SW 1271 (cell line): ENCODE results near the gene NBAS.
"Not testable (repeated sequence)": the region's sequence is repeated elsewhere in the genome, so short reads cannot be mapped to it uniquely, and the experiment has no call there.

ENCODE experiments used
- DNase-seq, 2 experiments: peaks; one replicate each; lab custom pipeline; 2025; lab: John Stamatoyannopoulos, UW

NBAS gene

DNA sequence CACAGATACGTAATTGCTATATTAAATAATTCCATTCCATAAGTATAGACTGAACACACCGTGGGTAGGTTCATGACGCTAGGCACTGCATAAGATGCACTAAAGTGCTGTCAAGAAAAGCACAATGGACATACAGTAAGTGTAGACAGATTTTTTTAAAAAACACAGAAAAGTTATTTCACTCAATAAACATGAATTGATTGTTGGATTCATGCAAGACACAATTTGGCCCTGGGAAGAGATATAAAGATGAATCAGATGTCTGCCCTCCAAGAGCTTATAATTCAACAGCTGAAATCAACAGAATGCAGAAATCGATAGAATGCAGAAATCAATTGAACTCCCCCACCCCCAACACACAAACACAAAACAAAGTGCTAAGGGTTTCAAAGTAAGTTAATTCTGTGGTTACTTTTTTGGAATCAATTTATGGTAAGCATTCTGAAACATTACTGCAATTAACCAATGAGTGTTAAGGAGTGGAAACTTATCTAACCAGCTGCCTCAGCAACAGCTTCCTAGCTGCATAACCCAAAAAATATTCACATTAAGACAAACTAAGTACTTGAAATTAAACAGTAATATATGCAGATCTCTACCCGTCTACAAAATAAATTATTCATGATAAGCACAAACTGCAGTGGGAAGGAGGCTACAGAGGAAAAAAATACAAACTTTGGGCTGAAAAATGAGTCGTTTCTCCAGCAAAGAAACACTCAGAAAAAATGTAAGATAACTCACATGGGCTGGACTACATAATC, 1.6 kb downstream of the NBAS start:
- no peak for DNase-seq

DNA sequence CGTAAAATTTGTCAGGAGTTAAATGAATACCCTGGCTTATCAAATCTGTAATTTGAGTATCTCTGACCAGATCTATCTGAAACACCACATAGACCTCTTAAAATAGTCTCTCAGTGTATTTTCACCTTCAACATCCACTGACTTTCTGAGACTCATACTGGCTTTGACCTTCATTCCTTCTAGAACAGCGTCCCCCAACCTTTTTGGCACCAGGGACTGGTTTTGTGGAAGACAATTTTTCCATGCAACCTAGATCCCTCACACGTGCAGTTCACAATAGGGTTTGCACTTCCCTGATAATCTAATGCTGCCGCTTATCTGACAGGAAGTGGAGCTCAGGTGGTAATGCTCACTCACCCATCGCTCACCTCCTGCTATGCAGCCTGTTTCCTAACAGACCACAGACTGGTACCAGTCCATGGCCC, 3.2 kb downstream of the NBAS start:
- no peak for DNase-seq

DNA sequence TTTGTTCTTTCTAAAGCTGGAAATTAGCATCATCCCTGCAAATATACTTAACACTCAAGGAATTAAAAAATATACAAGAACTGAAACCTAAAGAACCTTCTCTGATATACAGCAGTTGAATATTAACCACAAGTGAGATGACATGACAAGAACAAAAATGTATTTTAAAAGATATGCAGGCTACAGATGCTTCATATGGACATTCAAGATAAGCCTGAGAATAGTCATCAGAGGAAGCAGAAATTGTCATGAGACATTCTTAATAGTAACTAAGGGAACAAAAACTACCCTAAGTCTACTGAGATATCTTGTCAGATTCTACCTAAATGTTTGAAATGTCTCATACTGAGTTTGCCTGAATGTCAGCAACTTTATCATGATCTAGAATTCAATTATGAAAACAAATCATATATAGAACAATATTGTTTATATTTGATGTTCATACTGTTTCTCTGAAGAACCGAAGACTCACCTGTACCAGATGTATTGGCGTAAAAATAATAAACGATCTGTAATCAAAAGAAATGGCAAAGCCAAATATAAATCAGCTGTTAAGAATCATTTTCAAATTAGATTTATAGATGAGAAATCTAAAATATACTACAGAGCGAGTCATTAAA, 4.7 kb downstream of the NBAS start:
- DNase-seq, result no peak

DNA sequence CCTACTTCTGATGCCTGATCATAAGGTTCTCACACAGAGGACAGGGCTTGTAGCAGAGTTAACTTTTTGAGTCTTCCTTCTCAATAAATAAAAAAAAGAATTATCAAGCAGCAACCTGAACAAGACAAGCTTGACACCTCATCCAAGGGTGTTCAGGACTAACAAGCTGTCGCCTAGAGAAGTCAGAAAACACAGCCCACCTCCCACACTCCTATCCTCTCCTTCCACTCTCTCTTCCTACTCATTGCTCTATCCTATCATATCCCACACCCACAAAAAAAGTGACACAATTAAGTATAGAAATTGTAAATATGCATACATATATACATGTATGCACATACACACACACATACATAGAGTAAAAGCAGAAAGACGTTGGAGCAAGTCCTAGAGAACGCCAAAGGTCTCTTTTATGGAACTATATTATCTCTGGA, 5.4 kb downstream of the NBAS start:
- no peak for DNase-seq

DNA sequence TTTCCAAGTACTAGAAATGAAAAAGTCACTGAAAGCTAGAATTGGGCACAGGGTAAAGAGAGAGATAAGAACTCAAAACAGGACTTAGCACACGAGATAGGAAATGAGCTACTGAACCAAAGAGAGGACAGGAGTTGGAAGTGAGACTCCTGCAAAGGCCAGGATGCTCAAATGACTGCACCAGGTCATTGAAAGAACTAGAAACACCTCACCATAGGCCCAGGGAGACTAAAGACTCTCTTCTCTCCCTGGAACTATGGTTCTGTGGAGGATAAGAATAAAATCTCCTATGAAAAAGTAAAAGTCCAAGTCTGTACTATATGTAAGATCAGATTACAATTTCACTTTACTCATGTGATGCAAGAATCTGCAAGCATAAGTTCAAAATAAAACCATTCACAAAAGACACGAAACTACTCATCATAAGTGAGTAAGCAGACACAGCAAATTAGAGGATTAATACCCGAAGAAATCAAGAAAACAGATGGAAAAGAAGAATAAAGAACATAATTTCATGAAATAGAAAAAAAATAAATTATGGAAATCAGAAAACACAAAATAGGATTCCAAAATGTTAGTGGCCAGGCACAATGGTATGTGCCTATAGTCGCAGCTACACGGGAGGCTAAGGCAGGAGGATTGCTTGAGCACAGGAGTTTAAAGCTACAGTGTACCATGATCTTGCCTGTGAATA, 6.5 kb downstream of the NBAS start:
- DNase-seq, result no peak

DNA sequence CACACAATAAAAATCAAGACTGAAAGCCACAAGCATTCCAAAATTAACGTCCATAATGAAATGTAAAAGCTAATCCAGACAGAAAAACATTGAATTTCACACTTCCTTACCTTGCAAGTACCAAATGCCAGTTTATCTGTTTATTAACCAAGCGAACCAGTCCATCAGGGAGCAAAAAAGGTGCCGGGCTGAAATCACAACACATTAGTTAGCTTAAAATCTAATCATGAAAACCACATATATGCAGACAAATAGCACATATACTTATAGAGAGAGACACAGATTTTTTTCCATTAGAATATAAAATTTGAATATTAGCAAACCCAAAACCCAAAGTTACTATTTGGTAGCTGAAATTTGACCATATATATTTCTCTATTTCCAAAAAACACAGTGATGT, 7.2 kb downstream of the NBAS start:
- no peak for DNase-seq

DNA sequence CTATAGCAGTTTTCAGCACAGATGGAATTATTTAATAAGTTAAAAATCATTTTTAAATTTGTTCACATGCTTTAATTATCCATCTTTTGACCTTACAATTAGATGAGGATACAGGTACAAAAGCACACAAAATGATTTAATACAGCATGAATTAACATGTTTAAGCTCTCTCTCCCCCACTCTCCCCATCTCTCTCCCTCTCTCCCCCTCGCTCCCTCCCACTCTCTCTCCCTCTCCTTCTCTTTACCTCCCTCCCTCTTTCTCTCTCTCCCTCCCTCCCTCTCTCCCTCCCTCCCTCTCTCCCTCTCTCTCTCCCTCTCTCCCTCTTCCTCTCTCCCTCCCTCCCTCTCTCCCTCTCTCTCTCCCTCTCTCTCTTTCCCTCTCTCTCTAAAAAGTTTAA, 7.6 kb downstream of the NBAS start:
- DNase-seq, result no peak

DNA sequence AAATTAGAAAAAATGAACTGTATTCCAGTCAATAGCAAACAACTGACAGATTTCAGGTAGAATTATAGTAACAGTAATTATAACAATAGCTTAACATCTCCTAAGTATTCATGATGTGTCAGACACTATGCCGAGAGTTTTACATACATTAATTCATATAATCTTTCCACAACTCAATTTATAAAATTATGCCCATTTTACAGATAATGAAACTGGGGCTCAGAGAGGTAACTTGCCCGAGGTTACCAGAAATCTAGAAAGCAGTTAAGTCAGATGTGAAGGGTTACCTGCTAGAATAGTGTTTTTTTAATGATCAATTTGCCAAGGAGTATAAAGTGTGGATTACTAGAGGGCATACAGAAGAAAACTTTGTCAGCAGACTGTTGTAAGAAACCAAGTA, 12.2 kb downstream of the NBAS start:
- DNase-seq, result no peak

DNA sequence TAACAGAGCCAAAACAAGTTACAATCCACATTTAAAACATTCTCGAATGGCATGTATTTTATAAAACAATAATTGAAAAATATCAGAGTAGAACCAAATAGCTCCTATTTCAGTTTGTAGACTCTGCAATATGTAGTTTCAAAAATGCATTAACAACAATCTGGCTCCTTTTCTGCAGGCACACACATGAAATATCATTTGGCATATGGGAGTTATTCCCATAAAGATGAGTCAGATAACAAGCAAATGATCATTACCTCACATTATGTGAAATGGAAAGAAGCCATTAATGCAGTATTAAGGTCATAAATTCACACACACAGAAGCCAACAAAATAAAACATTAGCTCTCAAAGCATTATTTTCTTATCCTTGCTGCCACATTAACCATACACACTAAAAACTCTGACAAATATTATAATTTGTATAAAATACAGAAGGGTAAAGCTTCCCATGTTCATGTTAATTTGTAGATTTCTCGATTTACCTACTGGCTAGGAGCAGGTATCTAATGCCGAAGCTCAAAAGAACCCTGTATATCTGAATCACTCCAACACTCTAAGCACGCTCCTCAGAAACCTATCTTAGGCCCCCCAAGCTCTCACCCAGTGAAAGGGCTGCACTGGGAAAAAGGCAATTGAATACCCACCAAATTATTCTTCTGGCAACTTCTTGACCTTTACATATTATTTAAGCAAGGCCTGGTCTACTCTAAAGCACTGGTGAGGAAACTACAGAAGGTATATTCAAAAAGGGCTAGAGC, 13.8 kb downstream of the NBAS start:
- DNase-seq, result no peak

DNA sequence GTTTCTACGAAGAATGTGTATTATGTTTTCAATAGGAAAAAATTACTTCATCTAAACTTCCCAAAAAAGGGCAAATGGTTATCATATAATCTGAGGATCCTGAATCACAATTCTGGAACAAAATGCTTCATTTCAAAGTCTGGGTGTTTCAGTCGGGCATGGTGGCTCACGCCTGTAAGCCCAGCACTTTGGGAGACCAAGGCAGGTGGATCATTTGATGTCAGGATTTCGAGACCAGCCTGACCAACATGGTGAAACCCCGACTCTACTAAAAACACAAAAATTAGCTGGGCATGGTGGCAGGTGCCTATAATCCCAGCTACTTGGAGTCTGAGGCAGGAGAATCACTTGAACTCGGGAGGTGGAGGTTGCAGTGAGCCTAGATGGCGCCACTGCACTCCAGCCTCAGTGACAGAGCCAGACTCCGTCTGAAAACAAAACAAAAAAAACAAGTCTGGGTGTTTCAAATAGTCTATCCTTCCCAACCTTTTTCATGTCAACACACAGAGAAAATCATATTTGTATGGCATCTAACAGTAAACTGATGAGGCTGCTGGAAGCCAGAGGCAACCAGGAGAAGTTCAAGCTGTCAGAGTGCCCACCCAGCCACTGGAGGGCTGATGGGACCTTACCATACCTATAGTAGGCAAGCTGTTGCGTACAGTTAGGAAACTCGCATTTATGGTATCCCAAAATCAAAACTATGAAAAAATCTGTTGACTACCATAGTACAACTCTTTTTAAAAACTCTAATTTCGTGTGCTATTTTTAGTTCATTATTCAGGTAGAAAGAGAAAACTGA, 14.6 kb downstream of the NBAS start:
- DNase-seq, result no peak

DNA sequence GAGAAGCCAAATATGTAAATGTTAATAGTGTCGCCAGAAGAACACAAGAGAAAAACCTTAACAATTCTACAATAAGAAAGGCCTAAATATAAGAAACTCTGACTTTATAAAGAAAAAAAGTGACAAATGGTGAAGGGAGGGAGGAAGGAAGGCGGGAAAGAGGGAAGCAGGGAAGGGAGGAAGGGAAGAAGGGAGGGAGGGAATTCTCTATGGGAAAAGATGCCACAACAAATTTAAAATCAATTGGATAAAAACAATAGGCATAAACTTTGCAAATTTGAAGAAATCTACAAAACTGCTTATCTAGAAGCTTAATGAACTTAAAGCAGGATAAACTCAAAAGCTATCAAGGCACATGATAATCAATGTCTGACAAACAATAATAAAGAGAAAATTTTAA, 16.9 kb downstream of the NBAS start:
- no peak for DNase-seq

DNA sequence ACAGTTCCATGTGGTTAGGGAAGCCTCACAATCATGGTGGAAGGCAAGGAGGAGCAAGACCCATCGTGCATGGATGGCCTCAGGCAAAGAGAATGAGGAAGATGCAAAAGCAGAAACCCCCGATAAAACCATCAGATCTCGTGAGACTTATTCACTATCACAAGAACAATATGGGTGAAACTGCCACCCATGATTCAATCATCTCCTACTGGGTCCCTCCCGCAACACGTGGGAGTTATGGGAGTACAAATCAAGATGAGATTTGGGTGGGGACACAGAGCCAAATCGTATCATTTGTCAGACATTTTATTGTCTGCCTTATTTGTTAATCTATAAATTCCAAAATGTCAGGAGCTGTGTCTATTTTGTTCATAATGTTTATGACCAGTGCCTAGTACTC, 17.6 kb downstream of the NBAS start:
- no peak for DNase-seq

DNA sequence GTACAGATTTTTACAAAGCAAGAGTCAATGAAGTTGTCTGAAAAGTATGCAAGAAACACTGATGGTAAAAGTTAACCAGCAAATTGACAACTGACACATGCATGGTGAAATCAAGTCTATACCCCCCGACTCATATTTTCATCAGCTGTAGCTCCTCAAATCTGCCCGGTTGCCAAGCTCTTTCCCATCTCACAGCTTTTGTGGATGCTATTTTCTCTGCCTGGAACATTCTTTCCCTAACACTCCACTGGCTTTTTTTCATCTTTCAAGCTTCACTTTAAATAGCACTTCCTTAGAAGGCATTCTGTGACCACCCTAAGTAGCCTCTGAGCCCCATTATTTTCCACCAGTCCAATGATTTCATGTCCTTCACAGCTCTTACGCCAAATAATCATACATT, 18.1 kb downstream of the NBAS start:
- DNase-seq, result no peak

DNA sequence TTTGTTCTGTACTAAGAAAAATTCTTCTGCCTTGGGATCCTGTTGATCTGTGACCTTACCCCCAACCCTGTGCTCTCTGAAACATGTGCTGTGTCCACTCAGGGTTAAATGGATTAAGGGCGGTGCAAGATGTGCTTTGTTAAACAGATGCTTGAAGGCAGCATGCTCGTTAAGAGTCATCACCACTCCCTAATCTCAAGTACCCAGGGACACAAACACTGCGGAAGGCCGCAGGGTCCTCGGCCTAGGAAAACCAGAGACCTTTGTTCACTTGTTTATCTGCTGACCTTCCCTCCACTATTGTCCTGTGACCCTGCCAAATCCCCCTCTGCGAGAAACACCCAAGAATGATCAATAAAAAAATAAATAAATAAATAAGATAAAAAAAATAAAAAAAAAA, 18.9 kb downstream of the NBAS start:
- not testable (repeated sequence) for DNase-seq

DNA sequence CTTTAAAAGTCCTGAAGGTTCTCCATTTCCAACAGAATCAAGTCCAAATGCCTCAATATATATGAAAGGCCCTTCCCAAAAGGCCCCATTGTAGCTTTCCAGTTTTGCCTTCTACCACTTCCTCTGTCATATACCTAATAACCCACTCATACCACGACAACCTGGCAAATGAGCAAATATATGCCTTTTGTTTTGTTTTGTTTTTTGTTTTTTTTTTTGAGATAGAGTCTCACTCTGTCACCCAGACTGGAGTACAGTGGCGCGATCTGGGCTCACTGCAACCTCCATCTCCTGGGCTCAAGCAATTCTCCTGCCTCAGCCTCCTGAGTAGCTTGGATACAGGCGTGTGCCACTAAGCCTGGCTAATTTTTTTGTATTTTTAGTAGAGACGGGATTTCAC, 20.6 kb downstream of the NBAS start:
- DNase-seq, result not testable (repeated sequence)

DNA sequence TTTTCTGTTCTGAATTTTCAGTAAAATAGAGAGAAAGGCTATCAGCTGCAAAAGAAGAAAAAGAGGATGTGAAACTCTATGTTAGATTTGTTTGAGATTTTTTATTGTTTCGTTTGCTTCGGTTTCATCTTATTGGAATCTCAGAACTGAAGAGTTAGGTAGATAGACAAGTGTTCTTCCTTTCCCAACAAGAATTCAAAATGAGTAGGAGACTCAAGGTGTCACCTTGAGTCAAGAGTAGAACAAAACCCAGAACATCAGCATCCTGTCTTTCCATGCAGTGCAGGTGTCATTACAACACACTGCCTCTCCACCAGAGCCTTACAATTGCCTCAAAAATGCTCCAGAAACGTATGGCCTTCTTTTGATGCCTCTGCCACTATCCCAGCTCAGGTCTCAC, 21.1 kb downstream of the NBAS start:
- no peak for DNase-seq

DNA sequence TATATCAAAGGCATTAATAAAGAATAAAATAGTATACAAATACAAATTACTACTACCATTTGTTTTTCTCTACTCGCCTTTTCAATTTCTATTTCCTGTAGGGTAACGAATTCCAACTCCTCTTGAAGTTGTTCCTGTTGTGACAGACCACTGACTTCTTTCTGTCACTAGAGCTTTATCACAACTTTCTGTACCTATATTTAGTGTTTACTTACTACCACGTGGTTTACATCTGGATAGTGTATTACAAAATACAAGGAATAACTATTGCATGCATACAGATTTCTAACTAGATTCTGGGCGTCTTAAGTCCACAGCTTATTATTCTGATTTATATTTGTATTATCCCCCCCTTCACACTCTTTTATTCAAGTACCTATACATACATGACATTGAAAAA, 22.3 kb downstream of the NBAS start:
- DNase-seq, result no peak

DNA sequence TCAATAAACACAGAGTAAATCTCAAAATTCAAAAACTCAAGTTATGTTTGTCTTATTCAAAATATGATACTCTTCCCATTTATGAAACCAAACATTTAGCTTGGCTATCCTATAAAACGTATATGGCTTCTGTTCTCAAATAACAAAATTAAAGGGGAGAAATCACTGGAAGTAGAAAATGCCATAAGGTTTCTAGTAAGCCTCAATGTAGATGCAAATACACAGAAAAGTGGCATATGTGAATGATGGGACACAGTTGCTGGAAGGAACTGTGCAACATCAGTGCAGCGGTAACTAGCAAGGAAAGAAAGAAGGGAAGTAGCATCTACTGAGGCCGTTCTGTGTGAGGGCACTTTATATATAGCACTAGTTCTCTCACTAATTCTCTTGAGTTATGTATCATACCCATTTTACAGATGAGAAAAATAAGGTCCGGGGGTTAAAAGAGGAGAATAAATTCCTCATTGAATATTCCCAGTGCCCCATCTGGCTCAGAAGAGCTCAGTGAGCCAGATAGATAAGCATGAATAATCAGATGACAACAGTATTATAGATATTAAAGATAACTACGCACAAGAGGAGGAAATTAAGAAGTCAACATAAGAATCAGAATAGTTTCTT, 27.2 kb downstream of the NBAS start:
- no peak for DNase-seq

DNA sequence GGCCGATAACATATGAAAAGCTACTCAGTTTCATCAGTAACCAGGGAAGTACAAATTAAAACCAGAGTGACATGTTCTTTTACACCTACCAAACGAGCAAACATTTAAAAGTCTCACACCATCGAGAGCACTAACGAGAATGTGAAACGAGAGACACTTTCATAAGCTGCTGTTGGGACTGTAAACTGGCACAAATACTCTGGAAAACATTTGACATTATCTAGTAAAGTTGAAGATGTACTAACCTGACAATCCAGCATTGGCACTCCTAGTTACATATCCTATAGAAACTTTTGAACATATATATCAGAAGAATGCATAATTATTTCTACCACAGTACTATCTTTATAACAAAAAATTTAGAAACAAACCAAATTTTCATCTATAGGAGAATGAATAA, 28.1 kb downstream of the NBAS start:
- DNase-seq, result no peak

DNA sequence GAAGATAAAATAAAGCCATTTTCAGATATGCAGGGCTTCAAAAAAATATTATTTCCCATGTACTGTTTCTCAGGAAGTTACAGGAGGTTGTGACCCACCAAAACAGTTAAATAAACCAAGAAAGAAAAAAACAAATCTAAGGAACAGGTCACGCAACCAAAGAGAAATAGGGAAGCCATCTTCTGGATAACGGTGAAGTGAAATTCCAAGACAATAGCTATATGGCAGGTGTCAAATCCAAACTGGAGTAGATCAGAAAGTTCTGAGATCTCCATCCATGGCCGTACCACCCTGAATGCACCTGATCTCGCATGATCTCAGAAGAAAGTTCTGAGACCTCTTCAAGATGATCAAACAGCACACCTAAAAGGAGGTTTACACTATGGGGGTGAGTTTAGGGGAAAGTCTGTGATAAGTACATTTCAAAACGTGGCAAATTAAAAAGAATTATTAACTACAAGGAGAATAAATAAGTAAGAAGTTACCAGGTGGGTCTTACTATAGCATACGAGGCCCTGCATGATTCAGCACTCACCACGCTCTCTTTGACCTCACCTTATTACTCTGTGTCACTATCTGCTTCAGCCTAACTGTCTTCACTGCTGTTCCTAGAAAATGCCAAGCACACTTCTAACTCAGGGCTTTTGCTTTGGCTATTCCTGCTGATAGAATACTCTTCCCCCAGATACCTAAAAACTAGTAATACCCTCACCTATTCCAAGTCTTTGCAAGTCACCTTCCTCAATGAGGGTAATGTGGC, 29.9 kb downstream of the NBAS start:
- DNase-seq, result no peak
